HS-5 (cell line): ENCODE results near the gene NLRP3.
"Not testable (repeated sequence)": the region's sequence is repeated elsewhere in the genome, so short reads cannot be mapped to it uniquely, and the experiment has no call there.

Experiments used
- DNase-seq: peaks from one replicate; pipeline ENCODE4 v3.0.0-alpha.2; 2012; ENCODE audit warnings: low read depth

NLRP3 gene

GRCh38 chr1:247415423-247416361, at the start of gene NLRP3:
Gene NLRP3, plus strand, starts transcription at chr1:247416173. Its CDS starts 2,628 bp downstream, at chr1:247418801.
- no peak for DNase-seq

- DNase-seq: not testable (repeated sequence)
These were observed 49.6 kb upstream of the NLRP3 start for GRCh38 chr1:247366345-247366744.

GRCh38 chr1:247366926-247367645, 48.9 kb upstream of the NLRP3 start:
- DNase-seq: no peak

- no peak for DNase-seq
These were observed 48.1 kb upstream of the NLRP3 start for GRCh38 chr1:247367786-247368422.

- no peak for DNase-seq
These were observed 47.4 kb upstream of the NLRP3 start for GRCh38 chr1:247368490-247369145.

- DNase-seq: no peak
These were observed 44.9 kb upstream of the NLRP3 start for GRCh38 chr1:247370786-247371732.

GRCh38 chr1:247371801-247372259, 44.1 kb upstream of the NLRP3 start:
- DNase-seq: no peak

GRCh38 chr1:247373721-247374141, 42.2 kb upstream of the NLRP3 start:
- no peak for DNase-seq

GRCh38 chr1:247374651-247375334, 41.2 kb upstream of the NLRP3 start:
- DNase-seq: not testable (repeated sequence)

- no peak for DNase-seq
These were observed 40.2 kb upstream of the NLRP3 start for GRCh38 chr1:247375747-247376146.

- no peak for DNase-seq
These were observed 39.3 kb upstream of the NLRP3 start for GRCh38 chr1:247376659-247377058.

- not testable (repeated sequence) for DNase-seq
These were observed 38.3 kb upstream of the NLRP3 start for GRCh38 chr1:247377656-247378055.

- DNase-seq: no peak
These were observed 37.5 kb upstream of the NLRP3 start for GRCh38 chr1:247378334-247379073.

- no peak for DNase-seq
These were observed 30.7 kb upstream of the NLRP3 start for GRCh38 chr1:247385283-247385682.

GRCh38 chr1:247386217-247386616, 29.8 kb upstream of the NLRP3 start:
- no peak for DNase-seq

GRCh38 chr1:247386687-247387086, 29.3 kb upstream of the NLRP3 start:
- no peak for DNase-seq

- no peak for DNase-seq
These were observed 28.9 kb upstream of the NLRP3 start for GRCh38 chr1:247387096-247387495.

- no peak for DNase-seq
These were observed 28.4 kb upstream of the NLRP3 start for GRCh38 chr1:247387565-247387964.

- DNase-seq: peak; percentile 60
These were observed 25.7 kb upstream of the NLRP3 start for GRCh38 chr1:247390116-247390791.
